ENCODE measurements around the gene ALDH1B1.

DNA sequence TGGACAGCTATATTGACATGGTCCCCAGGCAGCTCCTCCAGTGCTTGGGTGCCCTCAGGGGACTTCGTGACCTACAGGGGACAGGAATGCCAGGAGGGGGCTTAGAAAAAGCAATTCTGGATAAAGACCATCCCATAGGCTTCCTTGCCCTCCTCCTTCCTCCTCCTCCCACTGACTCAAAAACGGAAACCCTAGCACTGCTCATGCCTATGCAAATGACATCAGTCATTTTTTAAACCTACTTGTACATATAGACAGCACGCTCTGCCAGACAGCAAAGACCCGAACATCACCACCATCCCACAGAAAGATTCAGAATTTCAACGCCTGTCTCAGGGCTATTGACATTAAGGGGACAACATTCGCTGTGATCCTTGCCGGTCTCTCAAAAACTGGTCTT is 20.8 kb downstream of the ALDH1B1 start:
- TF ChIP-seq, protein P1, sequence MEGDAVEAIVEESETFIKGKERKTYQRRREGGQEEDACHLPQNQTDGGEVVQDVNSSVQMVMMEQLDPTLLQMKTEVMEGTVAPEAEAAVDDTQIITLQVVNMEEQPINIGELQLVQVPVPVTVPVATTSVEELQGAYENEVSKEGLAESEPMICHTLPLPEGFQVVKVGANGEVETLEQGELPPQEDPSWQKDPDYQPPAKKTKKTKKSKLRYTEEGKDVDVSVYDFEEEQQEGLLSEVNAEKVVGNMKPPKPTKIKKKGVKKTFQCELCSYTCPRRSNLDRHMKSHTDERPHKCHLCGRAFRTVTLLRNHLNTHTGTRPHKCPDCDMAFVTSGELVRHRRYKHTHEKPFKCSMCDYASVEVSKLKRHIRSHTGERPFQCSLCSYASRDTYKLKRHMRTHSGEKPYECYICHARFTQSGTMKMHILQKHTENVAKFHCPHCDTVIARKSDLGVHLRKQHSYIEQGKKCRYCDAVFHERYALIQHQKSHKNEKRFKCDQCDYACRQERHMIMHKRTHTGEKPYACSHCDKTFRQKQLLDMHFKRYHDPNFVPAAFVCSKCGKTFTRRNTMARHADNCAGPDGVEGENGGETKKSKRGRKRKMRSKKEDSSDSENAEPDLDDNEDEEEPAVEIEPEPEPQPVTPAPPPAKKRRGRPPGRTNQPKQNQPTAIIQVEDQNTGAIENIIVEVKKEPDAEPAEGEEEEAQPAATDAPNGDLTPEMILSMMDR (IDR thresholded peaks at IDR 0.05), result no peak
- no peak for TF ChIP-seq POLR2A (IDR thresholded peaks at IDR 0.05)
